T-helper 9 cell (primary cell): ENCODE data around the gene ZFP42.
"Not testable (repeated sequence)": the region's sequence is repeated elsewhere in the genome, so short reads cannot be mapped to it uniquely, and the experiment has no call there.

Source experiments
- DNase-seq: peaks from one replicate; pipeline ENCODE4 v3.0.0-alpha.2; 2020

Gene ZFP42

GRCh38 chr4:188023682-188024081, 28.1 kb downstream of the ZFP42 start:
- no peak for DNase-seq

- DNase-seq = no peak
Observed at GRCh38 chr4:188025476-188025875, 29.9 kb downstream of the ZFP42 start.

- no peak for DNase-seq
Observed at GRCh38 chr4:188029114-188029513, 33.5 kb downstream of the ZFP42 start.

- DNase-seq = no peak
Observed at GRCh38 chr4:188030401-188030800, 34.8 kb downstream of the ZFP42 start.

GRCh38 chr4:188031751-188032150, 36.2 kb downstream of the ZFP42 start:
- DNase-seq = no peak

GRCh38 chr4:188032170-188032569, 36.6 kb downstream of the ZFP42 start:
- DNase-seq = no peak

- DNase-seq = no peak
Observed at GRCh38 chr4:188032583-188032982, 37.0 kb downstream of the ZFP42 start.

- DNase-seq = no peak
Observed at GRCh38 chr4:188037003-188037713, 41.6 kb downstream of the ZFP42 start.

GRCh38 chr4:188041721-188042120, 46.1 kb downstream of the ZFP42 start:
- no peak for DNase-seq

GRCh38 chr4:188042191-188042590, 46.6 kb downstream of the ZFP42 start:
- no peak for DNase-seq

- DNase-seq = no peak
Observed at GRCh38 chr4:188043154-188043553, 47.6 kb downstream of the ZFP42 start.

- DNase-seq = not testable (repeated sequence)
Observed at GRCh38 chr4:188045461-188045860, 49.9 kb downstream of the ZFP42 start.

- no peak for DNase-seq
Observed at GRCh38 chr4:188046657-188047056, 51.1 kb downstream of the ZFP42 start.

- DNase-seq = no peak
Observed at GRCh38 chr4:188053302-188053701, 57.7 kb downstream of the ZFP42 start.
